ENCODE data around the gene POPDC2.

The POPDC2 gene

DNA sequence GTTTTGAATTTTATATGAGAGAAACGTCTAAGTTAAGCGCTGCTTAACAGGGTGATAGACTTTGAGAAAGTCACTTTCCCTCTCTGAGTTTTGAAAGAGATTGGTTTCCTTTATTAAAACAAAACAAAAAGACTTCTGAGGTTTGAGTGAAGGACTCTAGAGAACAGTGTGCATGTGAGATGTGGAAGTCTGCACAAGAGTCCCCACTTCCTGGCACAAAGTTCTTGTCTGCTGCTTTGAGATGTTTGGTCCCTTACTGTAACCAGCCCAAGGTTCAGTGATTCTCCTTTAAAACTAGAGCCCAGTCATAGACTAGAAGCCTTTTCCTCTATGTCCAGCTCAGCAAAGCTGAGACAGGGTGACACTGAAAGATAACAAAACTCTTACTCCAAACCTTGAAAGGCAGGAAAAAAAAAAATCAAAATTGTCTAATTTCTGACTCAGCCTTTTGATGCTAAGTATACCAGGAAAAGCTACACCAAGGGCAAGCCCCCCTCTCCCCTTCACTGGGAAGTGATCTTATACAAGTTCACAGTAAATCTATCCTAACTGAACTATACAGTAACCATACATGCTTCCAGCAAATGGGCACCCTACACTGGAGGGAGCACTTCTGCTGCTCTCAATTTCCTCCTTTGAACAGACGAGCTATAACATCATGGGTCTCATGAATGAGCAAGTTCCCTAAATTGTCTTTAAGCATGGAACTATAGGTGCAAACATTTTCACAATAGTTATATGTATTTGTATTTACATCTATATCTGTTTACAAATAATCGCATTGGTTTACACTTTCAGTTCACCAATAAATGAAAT lies 2.3 kb downstream of the POPDC2 start:
- H3K27me3 ChIP-seq (ENCODE audit: insufficient read depth, low read length, poor library complexity): no peaks in the 10 kb centered on the region
- H3K4me3 ChIP-seq (ENCODE audit: low read depth in 1 of 2, low read length in 2 of 2): no peak overlapping the region
- H4K20me1 ChIP-seq (ENCODE audit: insufficient read depth, low read length): no peaks in the 10 kb centered on the region
- H3K9ac ChIP-seq (ENCODE audit: low read depth, low read length): no peak overlapping the region
- DNase-seq: no peak
- H2AFZ ChIP-seq (ENCODE audit: low read depth, low read length): no peak overlapping the region
- TF ChIP-seq CTCF (IDR thresholded peaks at IDR 0.05; ENCODE audit: borderline replicate concordance, extremely low read depth, low read length, poor library complexity, severe bottlenecking) (no peak), EZH2 (IDR thresholded peaks at IDR 0.05; ENCODE audit: borderline replicate concordance, low read depth, low read length, severe bottlenecking) (no peak)
- no peaks in the 10 kb centered on the region for H3K9me3 ChIP-seq (ENCODE audit: insufficient read depth, low read length, severe bottlenecking)
- no peak overlapping the region for H3K4me2 ChIP-seq (ENCODE audit: insufficient read depth, low read length)
- H3K36me3 ChIP-seq (ENCODE audit: insufficient read depth, low read length): no peaks in the 10 kb centered on the region
- ATAC-seq (ENCODE audit: insufficient read depth, low read depth): peak; percentile 65; the same call in 1 of the 3 replicates
- H3K27ac ChIP-seq (ENCODE audit: low read length): no peak overlapping the region
- H3K79me2 ChIP-seq (ENCODE audit: insufficient read depth, low read length): no peaks in the 10 kb centered on the region
- H3K4me1 ChIP-seq (ENCODE audit: insufficient read depth, low read length): no peaks in the 10 kb centered on the region

DNA sequence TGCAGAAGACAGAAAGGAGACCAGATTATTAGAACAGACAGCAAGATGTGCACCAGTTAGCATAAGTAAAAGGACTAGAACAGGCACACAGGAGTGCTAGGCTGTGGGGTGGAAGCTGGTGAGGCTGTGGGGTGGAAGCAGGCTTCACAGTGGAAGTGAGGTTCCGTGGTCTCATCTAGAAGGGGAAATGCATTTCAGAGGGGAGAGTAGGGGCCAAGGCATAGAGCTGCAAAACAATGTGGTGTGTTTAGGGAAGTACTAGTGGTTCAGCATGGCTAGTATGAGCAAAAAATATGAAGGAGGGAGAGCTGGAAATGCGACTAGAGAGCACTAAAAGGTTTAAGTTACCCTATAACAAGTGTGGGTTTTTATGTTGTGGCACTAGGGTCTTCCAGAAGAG lies 6.5 kb downstream of the POPDC2 start:
- Histone ChIP-seq H3K4me3 (ENCODE audit: low read depth in 1 of 2, low read length in 2 of 2) (no peak overlapping the region), H3K9ac (ENCODE audit: low read depth, low read length) (no peak overlapping the region), H3K4me2 (ENCODE audit: insufficient read depth, low read length) (no peak overlapping the region), H3K9me3 (ENCODE audit: insufficient read depth, low read length, severe bottlenecking) (no peaks in the 10 kb centered on the region), H2AFZ (ENCODE audit: low read depth, low read length) (no peak overlapping the region), H3K27ac (ENCODE audit: low read length) (no peak overlapping the region), H4K20me1 (ENCODE audit: insufficient read depth, low read length) (no peaks in the 10 kb centered on the region), H3K4me1 (ENCODE audit: insufficient read depth, low read length) (no peaks in the 10 kb centered on the region), H3K27me3 (ENCODE audit: insufficient read depth, low read length, poor library complexity) (no peaks in the 10 kb centered on the region), H3K36me3 (ENCODE audit: insufficient read depth, low read length) (no peaks in the 10 kb centered on the region), H3K79me2 (ENCODE audit: insufficient read depth, low read length) (no peaks in the 10 kb centered on the region)
- no peak for ATAC-seq (ENCODE audit: insufficient read depth, low read depth)
- no peak for TF ChIP-seq CTCF (IDR thresholded peaks at IDR 0.05; ENCODE audit: borderline replicate concordance, extremely low read depth, low read length, poor library complexity, severe bottlenecking)
- TF ChIP-seq EZH2 (IDR thresholded peaks at IDR 0.05; ENCODE audit: borderline replicate concordance, low read depth, low read length, severe bottlenecking): no peak
- no peak for DNase-seq

- Histone ChIP-seq H3K4me1 (ENCODE audit: insufficient read depth, low read length) (no peaks in the 10 kb centered on the region), H3K4me2 (ENCODE audit: insufficient read depth, low read length) (no peak overlapping the region), H3K9ac (ENCODE audit: low read depth, low read length) (no peak overlapping the region), H4K20me1 (ENCODE audit: insufficient read depth, low read length) (no peaks in the 10 kb centered on the region), H3K27me3 (ENCODE audit: insufficient read depth, low read length, poor library complexity) (no peaks in the 10 kb centered on the region), H3K9me3 (ENCODE audit: insufficient read depth, low read length, severe bottlenecking) (no peaks in the 10 kb centered on the region), H3K79me2 (ENCODE audit: insufficient read depth, low read length) (no peaks in the 10 kb centered on the region), H2AFZ (ENCODE audit: low read depth, low read length) (no peak overlapping the region), H3K36me3 (ENCODE audit: insufficient read depth, low read length) (no peaks in the 10 kb centered on the region), H3K4me3 (ENCODE audit: low read depth in 1 of 2, low read length in 2 of 2) (no peak overlapping the region), H3K27ac (ENCODE audit: low read length) (no peak overlapping the region)
- TF ChIP-seq EZH2 (IDR thresholded peaks at IDR 0.05; ENCODE audit: borderline replicate concordance, low read depth, low read length, severe bottlenecking) (no peak), CTCF (IDR thresholded peaks at IDR 0.05; ENCODE audit: borderline replicate concordance, extremely low read depth, low read length, poor library complexity, severe bottlenecking) (no peak)
- ATAC-seq (ENCODE audit: insufficient read depth, low read depth) (no peak), DNase-seq (no peak)
Measured at GRCh38 chr3:119652306-119653033, 7.9 kb downstream of the POPDC2 start.
